OCI-LY7 (cell line): ENCODE measurements around the gene TMEM156. TPM values are rescaled to one million over a fixed set of nuclear protein-coding genes. Genes with fewer than 3 reads are reported as not detected.

Experiments used
- BruUV-seq: library from RNA; stranded (reverse); fragments of 400-500 nt; replicated peaks from 2 replicates; lab custom pipeline; 2021; lab: Mats Ljungman, UMichigan
- CTCF ChIA-PET: fragments of 300-600 bp; sonication (Branson Sonifier 250); formaldehyde crosslinking; loops from one replicate; lab custom pipeline; 2022; ENCODE audit warnings: antibody characterized with exemption; ENCODE audit not compliant: unreplicated experiment; lab: Charles Lee
- POLR2A ChIA-PET: fragments of 300-600 bp; sonication (Branson Sonifier 250); formaldehyde crosslinking; loops from one replicate; lab custom pipeline; 2022; ENCODE audit warnings: antibody characterized with exemption; lab: Charles Lee
- DNase-seq: peaks from one replicate; pipeline ENCODE4 v3.0.0-alpha.2; 2015; ENCODE audit warnings: low spot score
- H2AFZ ChIP-seq: fragments of 200-600 bp; sonication (generic), shearing (Covaris generic); 2 replicates; pipeline ENCODE4 v1.6.1; 2014; ENCODE audit warnings: mild to moderate bottlenecking, antibody characterized with exemption, low read length, moderate library complexity
- H3K27ac ChIP-seq: fragments of 200-600 bp; sonication (generic); 2 replicates; pipeline ENCODE4 v1.5.1; 2014; ENCODE audit warnings: mixed run types, low read depth, mild to moderate bottlenecking, moderate library complexity, low read length, inconsistent platforms; ENCODE audit not compliant: poor library complexity, severe bottlenecking
- H3K36me3 ChIP-seq: fragments of 200-600 bp; sonication (generic); 2 replicates; pipeline ENCODE4 v1.6.1; 2014; ENCODE audit warnings: mild to moderate bottlenecking, antibody characterized with exemption, low read length, moderate library complexity, mixed read lengths; ENCODE audit not compliant: insufficient read depth
- H3K4me1 ChIP-seq: fragments of 200-600 bp; sonication (generic); 2 replicates; pipeline ENCODE4 v1.5.1; 2014; ENCODE audit warnings: mild to moderate bottlenecking, low read length; ENCODE audit not compliant: insufficient read depth, poor library complexity, severe bottlenecking
- H3K4me2 ChIP-seq: fragments of 200-600 bp; sonication (generic); 2 replicates; pipeline ENCODE4 v1.6.1; 2014; ENCODE audit warnings: mild to moderate bottlenecking, low read length
- H3K4me3 ChIP-seq: fragments of 200-600 bp; sonication (generic); 2 replicates; pipeline ENCODE4 v1.5.1; 2014; ENCODE audit warnings: mild to moderate bottlenecking, low read depth, low read length; ENCODE audit not compliant: poor library complexity, severe bottlenecking
- H3K79me2 ChIP-seq: fragments of 200-600 bp; sonication (generic); 2 replicates; pipeline ENCODE4 v1.6.1; 2016; ENCODE audit warnings: low read depth, mild to moderate bottlenecking, low read length, moderate library complexity, mixed read lengths; ENCODE audit not compliant: insufficient read depth
- H3K9me2 ChIP-seq: fragments of 200-600 bp; sonication (generic); 2 replicates; pipeline ENCODE4 v1.6.1; 2016; ENCODE audit warnings: mild to moderate bottlenecking, low read length, mixed read lengths; ENCODE audit not compliant: insufficient read depth
- H3K9me3 ChIP-seq: fragments of 200-600 bp; sonication (generic); 2 replicates; pipeline ENCODE4 v1.6.1; 2014; ENCODE audit warnings: mild to moderate bottlenecking, mixed run types, low read length, mixed read lengths
- H4K20me1 ChIP-seq: fragments of 200-600 bp; sonication (generic); 2 replicates; pipeline ENCODE4 v1.6.1; 2014; ENCODE audit warnings: mild to moderate bottlenecking, antibody characterized with exemption, low read length, moderate library complexity, mixed read lengths; ENCODE audit not compliant: insufficient read depth
- EZH2phosphoT487 ChIP-seq: fragments of 200-600 bp; sonication (generic); IDR thresholded peaks from 2 replicates; pipeline ENCODE4 v1.6.1; 2018; ENCODE audit warnings: low read depth, borderline replicate concordance, mild to moderate bottlenecking, mixed run types, antibody characterized with exemption, low read length, moderate library complexity, mixed read lengths
- intact Hi-C: fragments of 100-400 bp; cut with micrococcal nuclease; formaldehyde crosslinking; loops from one replicate; pipeline ENCODE4 v1.10.0; 2022; ENCODE audit not compliant: unreplicated experiment
- total RNA-seq, 2 experiments: library from RNA; depleted of rRNA in 1 of 2; stranded (reverse); fragments of >200 nt in 1 of 2; shearing (Covaris generic) in 1 of 2; gene quantifications; 2 replicates each; pipeline ENCODE4 v1.2.3, GENCODE V29; 2014 to 2022
- TF ChIP-seq, protein P1 (sequence below): fragments of 200-600 bp; sonication (generic); conservative IDR thresholded peaks from 2 replicates; pipeline ENCODE4 v1.5.1; 2014; ENCODE audit warnings: mild to moderate bottlenecking, antibody characterized with exemption, low read length, moderate library complexity, mixed read lengths

The TMEM156 gene
- total RNA-seq, 2 experiments from 2014 or later = 29.0 to 29.4 TPM

DNA sequence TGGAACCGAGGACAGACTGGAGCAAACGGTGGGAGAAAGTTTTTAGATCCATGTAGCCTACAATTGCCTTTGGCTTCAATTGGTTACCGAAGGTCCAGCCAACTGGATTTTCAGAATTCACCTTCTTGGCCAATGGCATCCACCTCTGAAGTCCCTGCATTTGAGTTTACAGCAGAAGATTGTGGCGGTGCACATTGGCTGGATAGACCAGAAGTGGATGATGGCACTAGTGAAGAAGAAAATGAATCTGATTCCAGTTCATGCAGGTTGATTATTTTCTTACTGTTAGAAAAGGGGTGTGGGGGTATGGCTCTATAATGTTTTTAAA, 30.5 kb upstream of the TMEM156 start:
- intact Hi-C loops = no loop called here
- no peak overlapping the region for H3K4me2 ChIP-seq

DNA sequence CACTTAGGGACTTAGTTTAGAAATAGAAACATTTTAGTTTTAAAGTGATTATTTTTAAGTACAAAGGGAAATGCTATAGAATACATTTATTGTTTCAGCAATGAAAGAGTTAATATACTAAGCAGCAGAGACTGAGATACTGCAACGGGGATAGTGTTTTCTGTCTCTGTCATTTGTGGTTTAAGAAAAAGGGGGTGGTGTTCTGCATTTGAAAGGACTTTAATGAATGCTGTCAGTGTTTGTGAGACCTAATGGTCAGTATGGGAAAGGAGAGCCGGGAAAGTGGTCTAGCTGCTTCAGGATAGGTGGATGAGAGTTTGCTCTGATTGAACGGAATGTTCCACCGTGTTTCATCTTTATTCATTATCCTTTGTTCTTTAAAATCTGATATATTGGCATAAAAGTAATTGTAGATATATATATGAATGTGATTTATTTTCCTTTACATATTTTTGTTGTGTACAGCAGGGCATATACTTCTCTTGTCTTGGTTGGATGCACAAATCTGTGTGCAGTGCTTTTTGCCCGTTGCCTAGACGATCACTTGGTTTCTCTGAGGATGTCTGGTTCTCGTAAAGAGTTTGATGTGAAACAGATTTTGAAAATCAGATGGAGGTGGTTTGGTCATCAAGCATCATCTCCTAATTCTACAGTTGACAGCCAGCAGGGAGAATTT, 30.0 kb upstream of the TMEM156 start, which contains the start of gene KLHL5:
KLHL5 (plus strand) TSS at position 139 of the 676 bp plus-strand sequence; CDS start at position 560, 421 bp downstream.
- TF ChIP-seq EZH2phosphoT487 = no peak
- TF ChIP-seq, protein P1, sequence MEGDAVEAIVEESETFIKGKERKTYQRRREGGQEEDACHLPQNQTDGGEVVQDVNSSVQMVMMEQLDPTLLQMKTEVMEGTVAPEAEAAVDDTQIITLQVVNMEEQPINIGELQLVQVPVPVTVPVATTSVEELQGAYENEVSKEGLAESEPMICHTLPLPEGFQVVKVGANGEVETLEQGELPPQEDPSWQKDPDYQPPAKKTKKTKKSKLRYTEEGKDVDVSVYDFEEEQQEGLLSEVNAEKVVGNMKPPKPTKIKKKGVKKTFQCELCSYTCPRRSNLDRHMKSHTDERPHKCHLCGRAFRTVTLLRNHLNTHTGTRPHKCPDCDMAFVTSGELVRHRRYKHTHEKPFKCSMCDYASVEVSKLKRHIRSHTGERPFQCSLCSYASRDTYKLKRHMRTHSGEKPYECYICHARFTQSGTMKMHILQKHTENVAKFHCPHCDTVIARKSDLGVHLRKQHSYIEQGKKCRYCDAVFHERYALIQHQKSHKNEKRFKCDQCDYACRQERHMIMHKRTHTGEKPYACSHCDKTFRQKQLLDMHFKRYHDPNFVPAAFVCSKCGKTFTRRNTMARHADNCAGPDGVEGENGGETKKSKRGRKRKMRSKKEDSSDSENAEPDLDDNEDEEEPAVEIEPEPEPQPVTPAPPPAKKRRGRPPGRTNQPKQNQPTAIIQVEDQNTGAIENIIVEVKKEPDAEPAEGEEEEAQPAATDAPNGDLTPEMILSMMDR = no peak
- H3K27ac ChIP-seq = no peak within 1 kb of the TSS
- ChIA-PET POLR2A (interaction anchor here (0.5 kb wide), 1 partner anchor 392 kb away, joined by 3 read pairs; no protein-coding TSS in a partner anchor), CTCF (no interaction called here)
- H2AFZ ChIP-seq = no peak within 1 kb of the TSS
- no peak within 1 kb of the TSS for H3K4me3 ChIP-seq
- H3K4me1 ChIP-seq = no peaks in the 10 kb centered on the region
- H3K36me3 ChIP-seq = no peaks in the 10 kb centered on the region
- intact Hi-C loops = no loop called here
- no peak within 1 kb of the TSS for H3K4me2 ChIP-seq
- BruUV-seq = no TSS peak
- H4K20me1 ChIP-seq = no peaks in the 10 kb centered on the region
- H3K79me2 ChIP-seq = peaks cover 29% of the 10 kb centered on the region; the same call in 1 of the 2 replicates
- no peaks in the 10 kb centered on the region for H3K9me3 ChIP-seq
- no peak for DNase-seq
- H3K9me2 ChIP-seq = no peaks in the 10 kb centered on the region

More for the DNA sequence above, 30.5 kb upstream of the TMEM156 start:
- ChIA-PET POLR2A (interaction anchor here (0.6 to 0.8 kb wide), 2 partner anchors 9 to 43 kb away, joined by 3 read pairs; no protein-coding TSS in a partner anchor), CTCF (no interaction called here)
- Histone ChIP-seq H4K20me1 (no peaks in the 10 kb centered on the region), H3K27ac (no peak overlapping the region), H3K4me1 (no peaks in the 10 kb centered on the region), H3K36me3 (no peaks in the 10 kb centered on the region), H3K4me3 (no peak overlapping the region), H3K9me2 (no peaks in the 10 kb centered on the region), H2AFZ (no peak overlapping the region), H3K79me2 (peaks cover 24% of the 10 kb centered on the region; the same call in 1 of the 2 replicates), H3K9me3 (no peaks in the 10 kb centered on the region)
- DNase-seq = no peak
- BruUV-seq = no TSS peak
- no peak for TF ChIP-seq EZH2phosphoT487
- TF ChIP-seq, protein P1 = no peak

DNA sequence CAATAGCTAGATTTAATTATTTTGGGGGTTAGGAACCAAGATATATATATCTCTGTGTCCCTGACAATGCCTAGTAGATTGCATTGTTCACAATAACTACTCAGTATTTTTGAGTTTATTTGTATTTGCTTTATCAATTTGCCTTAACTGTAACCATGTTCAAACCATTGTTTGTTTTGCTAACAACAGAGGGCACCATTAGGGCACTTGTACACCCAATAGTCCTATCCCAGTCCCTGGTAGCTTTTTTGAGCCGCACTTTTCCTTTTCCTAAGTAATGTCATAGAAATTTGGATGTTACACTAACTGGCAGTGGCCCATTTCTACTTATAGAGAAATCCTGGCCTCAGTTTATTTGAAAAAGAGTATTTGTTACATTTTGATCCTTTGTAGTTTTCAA, 29.2 kb upstream of the TMEM156 start:
- Histone ChIP-seq H3K27ac (no peak overlapping the region), H3K9me3 (no peaks in the 10 kb centered on the region), H4K20me1 (no peaks in the 10 kb centered on the region), H3K4me2 (no peak overlapping the region), H3K79me2 (peaks cover 37% of the 10 kb centered on the region; the same call in 1 of the 2 replicates), H3K4me3 (no peak overlapping the region), H3K4me1 (no peaks in the 10 kb centered on the region), H2AFZ (no peak overlapping the region), H3K36me3 (no peaks in the 10 kb centered on the region), H3K9me2 (no peaks in the 10 kb centered on the region)
- no peak for DNase-seq
- TF ChIP-seq, protein P1 = peak; percentile 50; the same call in 1 of the 2 replicates
- no peak for TF ChIP-seq EZH2phosphoT487
- CTCF ChIA-PET = no interaction called here
- intact Hi-C loops = no loop called here
- POLR2A ChIA-PET = interaction anchor here (0.5 to 1.6 kb wide), 3 partner anchors 10 to 393 kb away, joined by 3 to 4 read pairs (median 4); no protein-coding TSS in a partner anchor
- no TSS peak for BruUV-seq
